HG03565 (cell line): Measurements from ENCODE around the gene SYNE3.

Source experiments
- ATAC-seq: cut with Tn5 transposase; IDR thresholded peaks from one replicate; pipeline ENCODE4 v1.9.1; 2021; ENCODE audit warnings: mild to moderate bottlenecking, moderate library complexity; ENCODE audit not compliant: unreplicated experiment

Gene SYNE3

DNA sequence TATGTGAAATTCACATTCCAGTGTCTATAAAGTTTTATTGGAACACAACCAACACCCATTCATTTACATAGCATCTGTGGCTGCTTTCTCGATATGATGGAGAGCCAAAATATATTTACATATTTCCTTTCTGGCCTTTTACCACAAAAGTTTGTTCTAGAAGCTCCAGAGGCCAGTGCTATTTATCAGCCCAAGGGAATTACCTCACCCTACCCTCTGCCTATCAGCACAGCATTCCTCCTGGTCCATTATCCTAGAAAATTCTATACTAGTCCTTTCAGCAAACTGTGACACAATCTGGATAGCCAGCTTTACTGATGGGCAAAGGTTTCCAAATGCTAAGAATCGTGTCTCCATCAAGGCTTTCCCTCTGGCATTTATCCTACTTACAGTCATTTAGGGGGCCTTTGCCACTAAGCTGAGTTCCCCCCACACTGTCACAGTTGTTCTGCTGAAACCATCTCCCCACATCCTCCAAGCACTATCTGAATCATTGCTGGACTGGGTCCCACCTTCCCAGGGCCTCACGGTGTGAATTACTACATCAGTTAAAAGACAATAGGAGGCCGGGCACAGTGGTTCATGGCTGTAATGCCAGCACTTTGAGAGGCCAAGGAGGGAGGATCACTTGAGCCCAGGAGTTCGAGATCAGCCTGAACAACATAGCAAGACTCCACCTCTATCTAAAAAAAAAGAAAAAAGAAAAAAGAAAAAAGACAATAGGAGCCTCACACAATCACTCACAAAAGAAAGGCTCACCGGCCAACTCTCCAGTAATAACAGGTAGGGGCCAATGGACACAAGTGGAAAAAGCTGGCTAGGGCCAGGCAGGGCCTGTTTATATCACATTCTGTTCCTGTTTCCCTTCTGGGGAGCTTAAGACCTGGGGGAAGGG, 12.1 kb downstream of the SYNE3 start:
- ATAC-seq = no peak

- ATAC-seq = peak; percentile 55
Observed at GRCh38 chr14:95503365-95504134, 12.9 kb downstream of the SYNE3 start.

DNA sequence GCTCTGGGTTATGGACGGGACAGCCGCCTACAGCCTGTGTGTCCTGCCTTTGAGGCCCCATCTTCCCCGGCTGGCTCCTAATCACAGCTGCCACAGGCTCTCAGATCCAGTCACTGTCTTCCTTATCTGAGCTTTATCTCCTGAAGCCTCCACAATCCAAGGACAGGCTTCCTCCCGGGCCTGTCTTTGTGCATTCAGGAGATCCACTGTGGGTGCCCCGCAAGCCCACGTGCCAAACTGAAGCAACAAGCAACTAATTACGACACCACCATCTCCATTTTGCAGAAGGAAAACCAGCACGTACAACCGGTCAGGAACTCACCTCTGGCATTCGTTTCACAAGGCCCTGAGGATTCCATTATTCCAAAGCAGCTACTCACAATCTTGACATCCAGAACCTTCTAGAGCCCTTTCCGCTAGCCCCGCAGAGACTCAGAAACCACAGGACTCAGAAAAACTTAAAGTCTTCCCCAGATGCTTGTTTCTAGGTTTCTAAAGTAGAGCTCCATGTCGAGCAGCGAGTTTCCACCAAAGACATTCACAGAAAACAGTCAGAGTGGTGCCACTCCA, 14.0 kb downstream of the SYNE3 start:
- no peak for ATAC-seq

GRCh38 chr14:95500772-95501401, 15.6 kb downstream of the SYNE3 start:
- no peak for ATAC-seq

DNA sequence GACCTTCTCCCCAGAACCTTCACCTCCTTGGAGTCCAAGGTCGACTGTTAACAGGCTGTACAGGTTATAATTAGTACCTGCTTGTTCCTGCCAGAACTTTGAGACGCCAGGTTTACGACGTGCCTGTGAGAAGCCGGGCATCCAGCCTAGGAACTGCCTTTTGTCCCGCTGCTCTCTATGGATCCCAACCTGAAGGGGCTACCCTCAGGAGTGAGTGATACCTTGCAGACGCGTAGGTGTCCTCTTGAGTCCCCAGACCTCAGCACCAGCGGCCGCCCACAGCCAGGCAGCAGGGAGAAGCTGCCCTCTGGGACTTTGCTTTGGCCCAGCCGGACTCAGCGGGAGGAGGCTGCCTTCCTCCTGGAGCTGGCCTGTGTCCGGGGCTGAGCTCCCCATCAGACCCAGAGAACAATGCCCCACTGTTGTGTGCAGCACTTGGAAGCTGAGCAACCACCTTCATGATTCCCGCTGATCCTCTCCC, 16.2 kb downstream of the SYNE3 start:
- ATAC-seq = no peak

GRCh38 chr14:95499354-95499750, 17.1 kb downstream of the SYNE3 start:
- no peak for ATAC-seq

DNA sequence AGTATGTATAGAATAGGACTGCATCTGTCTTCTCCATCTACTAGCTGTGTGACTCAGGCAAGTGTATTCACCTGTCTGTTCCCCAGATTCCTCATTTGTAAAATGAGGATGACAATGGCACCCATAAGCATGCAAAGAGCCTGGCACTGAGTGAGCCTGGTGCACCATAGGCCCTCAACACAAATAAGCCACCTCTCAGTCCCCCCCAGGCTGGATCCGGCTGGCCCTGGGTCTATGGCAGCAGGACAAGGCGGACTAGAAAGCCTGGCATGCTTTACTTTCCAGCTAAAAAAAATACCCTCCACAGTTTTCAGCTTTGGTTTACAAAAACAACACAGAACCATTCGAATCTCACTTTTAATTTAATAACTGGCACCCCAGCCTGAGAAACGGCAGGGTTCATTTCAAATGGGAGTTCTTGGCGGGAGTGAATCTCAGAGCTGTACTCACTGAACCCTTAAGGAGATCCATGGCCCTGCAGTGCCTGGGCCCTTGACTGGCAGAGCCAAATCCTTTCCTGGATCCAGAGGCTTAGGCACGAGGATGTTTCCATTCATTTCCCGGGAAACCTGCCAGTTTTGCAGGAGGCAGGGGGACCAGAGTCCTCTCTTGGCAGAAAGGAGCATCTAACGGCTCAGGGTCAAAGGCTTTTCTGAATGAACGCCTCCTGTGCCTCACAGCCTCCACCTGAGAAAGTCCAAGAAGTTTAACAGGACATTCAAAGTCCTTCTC, 17.7 kb downstream of the SYNE3 start:
- ATAC-seq = no peak

GRCh38 chr14:95497561-95498011, 18.9 kb downstream of the SYNE3 start:
- ATAC-seq = no peak

DNA sequence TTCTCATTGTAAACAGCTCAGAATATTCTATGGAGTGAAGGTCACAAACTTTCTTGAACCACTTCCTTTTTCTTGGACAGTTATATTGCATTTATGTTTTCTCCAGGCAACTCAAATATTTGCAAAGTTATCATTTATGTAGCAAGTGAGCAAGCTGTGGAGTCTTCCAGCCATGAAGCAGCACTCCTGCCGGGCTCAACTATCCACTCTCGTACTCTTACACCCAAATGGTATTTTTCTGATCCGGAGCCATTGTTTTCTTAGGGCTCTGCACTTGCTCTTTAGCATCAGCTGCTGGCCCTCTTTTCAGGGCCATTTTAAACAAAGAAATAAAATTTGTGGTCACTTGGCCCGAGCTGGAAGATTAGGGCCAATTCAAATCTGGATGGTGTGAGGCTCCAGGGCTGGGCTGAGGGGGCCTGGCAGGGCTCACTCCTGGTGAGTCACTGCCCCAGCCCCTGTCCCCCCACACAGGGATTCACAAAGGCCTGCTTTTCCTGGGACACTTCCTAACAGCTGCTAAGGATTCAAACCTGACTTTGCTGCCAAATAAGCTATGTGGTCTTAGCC, 19.7 kb downstream of the SYNE3 start:
- ATAC-seq = no peak

DNA sequence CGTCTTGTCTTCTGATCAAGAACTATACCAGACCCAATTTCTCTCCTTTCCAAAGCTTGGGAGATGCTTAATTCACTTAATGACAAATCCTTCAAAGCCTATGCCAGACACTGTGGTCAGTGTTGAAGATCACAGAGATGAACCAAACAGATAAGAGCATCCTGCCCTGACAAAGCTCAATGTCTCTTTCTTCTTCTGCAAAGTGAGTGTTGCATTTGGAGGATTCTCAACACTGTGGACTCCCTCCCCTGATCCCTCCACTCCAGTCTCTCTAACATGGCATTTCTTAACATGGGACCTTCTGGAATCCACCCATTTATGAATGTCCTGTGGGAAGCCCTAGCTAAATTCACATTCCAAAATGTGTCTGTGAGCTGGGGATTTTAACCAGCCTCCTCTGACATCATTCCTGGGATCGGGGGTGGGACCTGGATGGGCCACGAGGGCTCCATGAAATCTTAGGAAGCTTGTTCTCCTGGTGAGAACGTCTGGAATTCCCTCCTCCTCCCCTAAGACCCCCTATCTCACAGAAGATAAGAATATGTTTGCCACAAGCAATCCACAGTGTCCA, 20.3 kb downstream of the SYNE3 start:
- ATAC-seq = no peak

- peak; percentile 78 for ATAC-seq
Observed at GRCh38 chr14:95495538-95496025, 20.9 kb downstream of the SYNE3 start.

DNA sequence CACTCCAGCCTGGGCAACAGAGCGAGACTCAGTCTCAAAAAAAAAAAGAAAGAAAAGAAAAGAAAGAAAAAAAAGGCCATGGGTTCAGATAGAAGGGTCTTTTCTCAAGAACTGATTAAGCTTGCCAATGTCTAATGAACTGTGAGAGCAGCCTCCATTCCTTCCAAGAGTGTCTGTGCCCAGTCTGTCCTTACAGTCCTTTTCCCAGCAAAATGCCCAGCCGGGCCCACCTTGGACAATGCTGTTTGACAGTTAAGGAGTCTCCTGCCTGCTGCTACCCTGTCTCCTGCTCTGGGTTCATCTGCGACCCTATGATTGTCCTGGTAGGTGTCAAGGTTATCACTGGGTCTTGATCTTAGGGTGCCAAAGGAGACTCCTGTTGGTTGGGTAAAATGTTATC, 21.4 kb downstream of the SYNE3 start:
- no peak for ATAC-seq

- no peak for ATAC-seq
Observed at GRCh38 chr14:95494456-95494855, 22.0 kb downstream of the SYNE3 start.

GRCh38 chr14:95493976-95494375, 22.5 kb downstream of the SYNE3 start:
- no peak for ATAC-seq

DNA sequence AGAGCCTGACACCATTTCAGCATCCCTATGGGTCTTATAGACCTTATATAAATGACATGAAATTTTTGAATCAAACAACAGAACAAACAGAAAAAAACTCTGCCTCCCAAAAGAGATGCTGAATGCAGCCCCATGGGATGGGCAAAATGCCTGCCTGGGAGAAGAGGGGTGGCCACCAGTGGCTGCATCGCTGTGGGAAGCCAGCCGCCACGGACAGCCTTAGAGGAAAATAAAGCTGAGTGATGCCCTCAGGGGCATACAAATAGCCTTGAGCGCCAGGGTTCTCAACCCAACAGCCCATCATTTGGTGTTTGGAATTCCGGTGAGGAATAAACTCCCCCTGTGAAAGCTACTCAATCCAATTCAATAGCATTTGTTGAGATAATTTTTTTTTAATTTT, 22.9 kb downstream of the SYNE3 start:
- ATAC-seq = no peak

GRCh38 chr14:95491936-95492608, 24.4 kb downstream of the SYNE3 start:
- ATAC-seq = no peak

GRCh38 chr14:95490727-95491451, 25.6 kb downstream of the SYNE3 start:
- no peak for ATAC-seq

DNA sequence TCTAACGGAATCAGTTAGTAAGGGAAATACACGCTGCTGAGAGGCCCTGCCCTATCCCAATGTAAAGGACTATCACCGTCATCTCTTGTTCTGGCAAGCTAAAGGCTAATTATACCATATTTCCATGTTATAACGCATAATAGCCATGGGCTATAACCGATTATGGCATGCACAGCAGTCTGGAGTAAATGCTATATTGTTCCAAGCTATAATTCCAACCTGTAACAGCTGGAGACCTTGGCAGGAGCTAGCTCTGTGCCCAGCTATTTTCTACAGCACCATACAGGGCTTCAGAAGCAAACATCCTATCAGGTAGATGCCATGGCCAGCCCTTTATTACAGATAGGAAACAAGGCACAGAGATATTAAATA, 26.3 kb downstream of the SYNE3 start:
- no peak for ATAC-seq
